DMS 273 treated with DMSO at 0.1 percent for 48 hours (cell line): Measurements from ENCODE around the gene MYDGF.
"Not testable (repeated sequence)": the region's sequence is repeated elsewhere in the genome, so short reads cannot be mapped to it uniquely, and the experiment has no call there.

Source experiments
- DNase-seq: peaks from one replicate; lab custom pipeline; 2025; lab: John Stamatoyannopoulos, UW

MYDGF gene

GRCh38 chr19:4699826-4700692, 29.9 kb upstream of the MYDGF start:
- DNase-seq = no peak

GRCh38 chr19:4697304-4697703, 27.2 kb upstream of the MYDGF start:
- no peak for DNase-seq

- no peak for DNase-seq
These were observed 25.1 kb upstream of the MYDGF start for GRCh38 chr19:4695224-4695731.

GRCh38 chr19:4694211-4694987, 24.3 kb upstream of the MYDGF start:
- peak; percentile 47 for DNase-seq

GRCh38 chr19:4693471-4694121, 23.5 kb upstream of the MYDGF start:
- no peak for DNase-seq

GRCh38 chr19:4693078-4693350, 22.9 kb upstream of the MYDGF start:
- DNase-seq = no peak

- DNase-seq = peak; percentile 77
These were observed 22.3 kb upstream of the MYDGF start for GRCh38 chr19:4692251-4693077.

- DNase-seq = no peak
These were observed 21.2 kb upstream of the MYDGF start for GRCh38 chr19:4691373-4691772.

GRCh38 chr19:4690361-4690760, 20.2 kb upstream of the MYDGF start:
- DNase-seq = no peak

GRCh38 chr19:4689403-4689802, 19.3 kb upstream of the MYDGF start:
- DNase-seq = no peak

GRCh38 chr19:4688587-4688986, 18.4 kb upstream of the MYDGF start:
- no peak for DNase-seq

- DNase-seq = no peak
These were observed 17.3 kb upstream of the MYDGF start for GRCh38 chr19:4687396-4687795.

GRCh38 chr19:4686700-4687099, 16.6 kb upstream of the MYDGF start:
- DNase-seq = no peak

- DNase-seq = no peak
These were observed 14.4 kb upstream of the MYDGF start for GRCh38 chr19:4684312-4685095.

- DNase-seq = no peak
These were observed 12.5 kb upstream of the MYDGF start for GRCh38 chr19:4682417-4683200.

GRCh38 chr19:4680021-4680420, 9.9 kb upstream of the MYDGF start:
- not testable (repeated sequence) for DNase-seq

GRCh38 chr19:4678881-4679790, 9.0 kb upstream of the MYDGF start:
- no peak for DNase-seq

GRCh38 chr19:4676955-4677731, 7.0 kb upstream of the MYDGF start:
- DNase-seq = peak; percentile 52
